ENCODE measurements around the gene THBD. TPM values are rescaled to one million over a fixed set of nuclear protein-coding genes. Genes with fewer than 3 reads are reported as not detected.

Gene THBD
- total and polyA plus RNA-seq, 8 donors = 1.8 to 12.1 (median 3.8) TPM

DNA sequence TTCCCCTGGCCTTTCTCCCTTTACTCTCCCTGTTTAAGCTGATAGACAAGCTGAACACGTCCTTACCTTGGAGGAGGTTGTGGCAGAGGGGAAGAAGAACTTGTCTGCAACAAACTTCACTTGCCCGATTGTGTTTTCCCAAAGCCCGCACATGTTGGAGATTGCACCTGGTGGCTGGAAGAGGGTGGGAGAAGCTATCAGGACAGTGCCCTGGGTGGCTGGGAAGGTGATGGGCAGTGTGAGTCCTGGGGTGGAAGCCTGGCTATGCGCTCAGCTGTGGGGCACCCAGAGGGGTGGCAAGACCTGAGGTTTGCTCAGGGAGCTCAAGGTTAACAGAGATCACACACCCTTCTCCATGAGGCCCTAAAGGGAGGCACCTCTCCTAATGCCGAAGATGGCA is 39.4 kb downstream of the THBD start:
- WGBS, 2 donors = 60% methylated on average over 5 of the region's 5 CpGs

GRCh38 chr20:23009636-23010035 is 39.8 kb downstream of the THBD start:
- H3K27ac ChIP-seq = no peak overlapping the region
- no peaks in the 10 kb centered on the region for H3K9me3 ChIP-seq
- DNase-seq (no peak), ATAC-seq (peak in 2 of 4 donors; percentile 38 to 54), FAIRE-seq (no peak)
- intact Hi-C loops (cut with DNase I) = no loop called here
- H3K27me3 ChIP-seq = no peaks in the 10 kb centered on the region
- no peak overlapping the region for H3K4me3 ChIP-seq
- no peaks in the 10 kb centered on the region for H3K4me1 ChIP-seq
- no peak for TF ChIP-seq CTCF (IDR thresholded peaks at IDR 0.05)
- 11 to 13% methylated on average over 3 of the region's 3 CpGs for WGBS, 2 donors
- no peaks in the 10 kb centered on the region for H3K36me3 ChIP-seq

More for the DNA sequence above, 39.4 kb downstream of the THBD start:
- no peak for ATAC-seq
- FAIRE-seq = no peak
- no peak overlapping the region for H3K4me3 ChIP-seq
- H3K4me1 ChIP-seq = no peaks in the 10 kb centered on the region
- H3K9me3 ChIP-seq = no peaks in the 10 kb centered on the region
- TF ChIP-seq CTCF (IDR thresholded peaks at IDR 0.05) = no peak
- no peak for DNase-seq
- no peaks in the 10 kb centered on the region for H3K36me3 ChIP-seq
- intact Hi-C loops (cut with DNase I) = no loop called here
- no peaks in the 10 kb centered on the region for H3K27me3 ChIP-seq
- no peak overlapping the region for H3K27ac ChIP-seq

- Histone ChIP-seq H3K27ac (no peak overlapping the region), H3K27me3 (no peaks in the 10 kb centered on the region), H3K9me3 (no peaks in the 10 kb centered on the region), H3K4me1 (no peaks in the 10 kb centered on the region), H3K4me3 (no peak overlapping the region), H3K36me3 (no peaks in the 10 kb centered on the region)
- intact Hi-C loops (cut with DNase I) = no loop called here
- DNase-seq (no peak), FAIRE-seq (no peak), ATAC-seq (no peak)
- no peak for TF ChIP-seq CTCF (IDR thresholded peaks at IDR 0.05)
- 70 to 77% methylated on average over 2 of the region's 2 CpGs for WGBS, 2 donors
These were observed 40.8 kb downstream of the THBD start for GRCh38 chr20:23008667-23009066.

DNA sequence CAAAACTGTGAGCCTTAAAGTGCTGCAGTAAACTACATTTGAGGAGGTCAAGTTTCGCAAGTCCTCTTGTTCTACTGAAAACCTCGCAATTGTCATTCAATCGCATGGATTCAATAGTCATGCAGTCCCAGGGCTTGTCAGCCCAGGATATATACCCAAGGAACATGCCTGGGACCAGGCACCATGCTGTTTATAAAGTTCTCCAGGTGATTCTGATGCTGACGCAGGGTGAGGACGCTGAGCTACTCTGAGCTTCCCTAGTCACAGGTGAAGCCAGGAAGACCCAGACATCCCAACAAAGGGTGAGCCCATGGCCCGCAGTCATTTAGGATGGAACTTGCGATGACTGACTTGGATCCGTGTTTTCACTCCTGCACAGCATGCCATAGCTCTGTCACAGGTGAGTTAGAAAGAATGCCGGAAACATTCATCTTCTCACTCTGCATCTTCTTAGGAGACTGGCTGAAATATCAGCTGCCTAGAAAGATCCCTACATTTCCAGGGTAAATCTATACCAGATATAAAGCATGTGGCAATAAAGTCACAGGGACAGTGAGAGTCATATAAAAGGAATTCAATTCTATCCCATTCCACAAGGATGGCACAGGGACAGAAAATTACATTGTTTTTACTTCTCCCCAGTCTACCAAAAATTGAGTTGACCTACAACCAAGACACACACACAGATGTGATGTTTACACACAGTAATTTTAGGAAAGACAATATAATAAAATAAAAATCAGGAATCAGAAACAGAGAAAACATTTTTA is 41.4 kb downstream of the THBD start:
- no peaks in the 10 kb centered on the region for H3K27me3 ChIP-seq
- H3K4me1 ChIP-seq = no peaks in the 10 kb centered on the region
- no peak for FAIRE-seq
- H3K4me3 ChIP-seq = no peak overlapping the region
- no peaks in the 10 kb centered on the region for H3K9me3 ChIP-seq
- no peak overlapping the region for H3K27ac ChIP-seq
- intact Hi-C loops (cut with DNase I) = no loop called here
- no peaks in the 10 kb centered on the region for H3K36me3 ChIP-seq
- no peak for DNase-seq
- ATAC-seq = no peak
- 73 to 83% methylated on average over 9 of the region's 9 CpGs for WGBS, 2 donors
- no peak for TF ChIP-seq CTCF (IDR thresholded peaks at IDR 0.05)

GRCh38 chr20:23007462-23007861 is 42.0 kb downstream of the THBD start:
- no peak overlapping the region for H3K27ac ChIP-seq
- TF ChIP-seq CTCF (IDR thresholded peaks at IDR 0.05) = no peak
- no peak for DNase-seq
- intact Hi-C loops (cut with DNase I) = no loop called here
- no peaks in the 10 kb centered on the region for H3K4me1 ChIP-seq
- 64 to 68% methylated on average over 3 of the region's 3 CpGs for WGBS, 2 donors
- no peak for FAIRE-seq
- H3K4me3 ChIP-seq = no peak overlapping the region
- no peaks in the 10 kb centered on the region for H3K9me3 ChIP-seq
- no peaks in the 10 kb centered on the region for H3K27me3 ChIP-seq
- no peak for ATAC-seq
- H3K36me3 ChIP-seq = no peaks in the 10 kb centered on the region

Measured in pancreas (tissue), 10 donors.